Measurements from ENCODE around the gene HMGXB4.

- no peak for TF ChIP-seq ZNF274 (IDR thresholded peaks at IDR 0.05; ENCODE audit: low read depth, low read length)
- TF ChIP-seq YY1 (IDR thresholded peaks at IDR 0.05; ENCODE audit: insufficient read depth, insufficient read length) = no peak
- no peak for TF ChIP-seq SUZ12 (IDR thresholded peaks at IDR 0.05; ENCODE audit: extremely low read depth, insufficient read depth, insufficient read length)
These were observed 51.3 kb downstream of the HMGXB4 start for GRCh38 chr22:35308480-35309021.
